Hepatocyte (in vitro differentiated cells): ENCODE data around the gene SLC44A5.

Source experiments
- EZH2 ChIP-seq: fragments of 200-600 bp; sonication (generic); IDR thresholded peaks from 2 replicates; pipeline ENCODE4 v1.6.1; 2016; ENCODE audit warnings: antibody characterized with exemption, mild to moderate bottlenecking, borderline replicate concordance
- EZH2phosphoT487 ChIP-seq: fragments of 200-600 bp; sonication (generic); IDR thresholded peaks from one replicate; pipeline ENCODE4 v1.6.1; 2018; ENCODE audit warnings: antibody characterized with exemption, mild to moderate bottlenecking, low read depth, moderate library complexity; ENCODE audit not compliant: unreplicated experiment, severe bottlenecking
- TF ChIP-seq, protein P1 (sequence below): fragments of 200-600 bp; sonication (generic); IDR thresholded peaks from 2 replicates; pipeline ENCODE4 v1.5.1; 2016; ENCODE audit warnings: antibody characterized with exemption, mild to moderate bottlenecking; ENCODE audit not compliant: poor library complexity

DNA sequence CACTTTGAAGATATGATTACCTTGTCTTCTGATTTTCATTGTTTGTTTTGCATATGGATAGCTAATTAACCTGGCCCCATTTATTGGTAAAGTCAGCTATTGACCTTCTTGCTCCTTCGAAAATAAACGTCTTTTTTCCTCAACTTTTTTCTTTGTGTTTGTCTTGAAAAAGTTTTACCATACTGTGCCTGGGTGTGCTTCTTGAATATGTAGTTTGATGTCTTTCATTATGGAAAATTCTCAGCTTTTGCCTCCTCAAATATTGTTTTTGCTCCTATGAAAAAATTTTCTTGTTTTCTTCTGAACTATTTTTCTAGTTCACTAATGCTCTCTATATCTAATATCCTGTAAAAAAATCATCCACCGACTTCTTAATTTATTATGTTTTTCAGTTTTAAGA, 451.8 kb downstream of the SLC44A5 start:
- TF ChIP-seq EZH2 (no peak), EZH2phosphoT487 (no peak)
- TF ChIP-seq, protein P1, sequence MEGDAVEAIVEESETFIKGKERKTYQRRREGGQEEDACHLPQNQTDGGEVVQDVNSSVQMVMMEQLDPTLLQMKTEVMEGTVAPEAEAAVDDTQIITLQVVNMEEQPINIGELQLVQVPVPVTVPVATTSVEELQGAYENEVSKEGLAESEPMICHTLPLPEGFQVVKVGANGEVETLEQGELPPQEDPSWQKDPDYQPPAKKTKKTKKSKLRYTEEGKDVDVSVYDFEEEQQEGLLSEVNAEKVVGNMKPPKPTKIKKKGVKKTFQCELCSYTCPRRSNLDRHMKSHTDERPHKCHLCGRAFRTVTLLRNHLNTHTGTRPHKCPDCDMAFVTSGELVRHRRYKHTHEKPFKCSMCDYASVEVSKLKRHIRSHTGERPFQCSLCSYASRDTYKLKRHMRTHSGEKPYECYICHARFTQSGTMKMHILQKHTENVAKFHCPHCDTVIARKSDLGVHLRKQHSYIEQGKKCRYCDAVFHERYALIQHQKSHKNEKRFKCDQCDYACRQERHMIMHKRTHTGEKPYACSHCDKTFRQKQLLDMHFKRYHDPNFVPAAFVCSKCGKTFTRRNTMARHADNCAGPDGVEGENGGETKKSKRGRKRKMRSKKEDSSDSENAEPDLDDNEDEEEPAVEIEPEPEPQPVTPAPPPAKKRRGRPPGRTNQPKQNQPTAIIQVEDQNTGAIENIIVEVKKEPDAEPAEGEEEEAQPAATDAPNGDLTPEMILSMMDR, result no peak
